NB4 (cell line): Measurements from ENCODE around the gene LIPE.

ENCODE experiments used
- DNase-seq: peaks from one replicate; pipeline ENCODE4 v3.0.0; 2010; ENCODE audit warnings: low read depth
- H3K4me3 ChIP-seq: one replicate; pipeline ENCODE4 v1.5.1; 2011; ENCODE audit warnings: mild to moderate bottlenecking, low read depth, low read length, moderate library complexity
- CTCF ChIP-seq: IDR thresholded peaks from one replicate; pipeline ENCODE4 v1.5.1; 2012; ENCODE audit warnings: low read depth, low read length
- MAX ChIP-seq: IDR thresholded peaks from 2 replicates; pipeline ENCODE4 v1.6.1; 2011; ENCODE audit warnings: low read depth, low read length
- MYC ChIP-seq: IDR thresholded peaks from 2 replicates; pipeline ENCODE4 v1.6.1; 2011; ENCODE audit warnings: low read depth, low read length
- POLR2A ChIP-seq: IDR thresholded peaks from 2 replicates; pipeline ENCODE4 v1.6.1; 2011; ENCODE audit warnings: mild to moderate bottlenecking; ENCODE audit not compliant: insufficient read length; ENCODE audit errors: extremely low read depth

The LIPE gene

GRCh38 chr19:42361545-42361910, 65.7 kb downstream of the LIPE start:
- no peak for DNase-seq
- TF ChIP-seq MYC, result no peak
- TF ChIP-seq MAX, result no peak
- TF ChIP-seq CTCF, result no peak
- TF ChIP-seq POLR2A, result no peak

GRCh38 chr19:42360787-42361544, 66.2 kb downstream of the LIPE start:
- TF ChIP-seq POLR2A (no peak), CTCF (no peak), MAX (no peak), MYC (no peak)
- no peak overlapping the region for H3K4me3 ChIP-seq
- no peak for DNase-seq

More at GRCh38 chr19:42361545-42361910, 65.7 kb downstream of the LIPE start:
- no peak overlapping the region for H3K4me3 ChIP-seq

- no peak overlapping the region for H3K4me3 ChIP-seq
- TF ChIP-seq POLR2A (no peak), MYC (no peak), MAX (no peak), CTCF (no peak)
- no peak for DNase-seq
These were observed 69.9 kb downstream of the LIPE start for GRCh38 chr19:42357290-42357689.

GRCh38 chr19:42356686-42357085, 70.5 kb downstream of the LIPE start:
- TF ChIP-seq MAX (no peak), POLR2A (no peak), CTCF (no peak), MYC (no peak)
- H3K4me3 ChIP-seq, result no peak overlapping the region
- DNase-seq, result no peak

- no peak overlapping the region for H3K4me3 ChIP-seq
- TF ChIP-seq MYC, result no peak
- TF ChIP-seq MAX, result no peak
- no peak for TF ChIP-seq POLR2A
- no peak for TF ChIP-seq CTCF
- no peak for DNase-seq
These were observed 71.3 kb downstream of the LIPE start for GRCh38 chr19:42355896-42356295.
